ENCODE data around the gene ETS1. TPM values are rescaled to one million over a fixed set of nuclear protein-coding genes. Genes with fewer than 3 reads are reported as not detected.

Gene ETS1
- polyA plus RNA-seq, 1 donor (not counting 4 experiments of a cell fraction or from before 2014, with no cell fraction given), result 41.0 TPM

- Histone ChIP-seq H3K27me3 (ENCODE audit: control insufficient read depth, extremely low read depth, insufficient read depth, low read length) (peaks cover 33% of the 10 kb centered on the region), H3K36me3 (ENCODE audit: control insufficient read depth in 2 of 2, extremely low read depth in 1 of 2, insufficient read depth in 2 of 2, low read length in 2 of 2) (no peaks in the 10 kb centered on the region), H3K4me2 (ENCODE audit: control insufficient read depth, extremely low read depth, insufficient read depth, low read depth, low read length) (no peak overlapping the region), H3K27ac (ENCODE audit: control insufficient read depth, insufficient read depth, low read length) (no peak overlapping the region), H4K20me1 (ENCODE audit: control insufficient read depth, extremely low read depth, insufficient read depth, low read length) (no peaks in the 10 kb centered on the region), H3K4me3 (ENCODE audit: control insufficient read depth in 2 of 3, extremely low read depth in 1 of 3, insufficient read depth in 2 of 3, low read depth in 1 of 3, low read length in 3 of 3) (no peak overlapping the region), H3K79me2 (ENCODE audit: control insufficient read depth, insufficient read depth, low read length) (no peaks in the 10 kb centered on the region), H3K9me3 (ENCODE audit: control insufficient read depth, low read depth, low read length) (no peaks in the 10 kb centered on the region), H3K9ac (ENCODE audit: control insufficient read depth, extremely low read depth, insufficient read depth, low read length) (no peak overlapping the region), H2AFZ (ENCODE audit: control insufficient read depth, low read length) (no peak overlapping the region), H3K9me1 (ENCODE audit: control insufficient read depth, extremely low read depth, insufficient read depth, low read length) (no peaks in the 10 kb centered on the region), H3K4me1 (ENCODE audit: control insufficient read depth, extremely low read depth, insufficient read depth, low read length) (no peaks in the 10 kb centered on the region)
- DNase-seq (ENCODE audit: low read depth, low spot score) (no peak), FAIRE-seq (no peak)
- dilution Hi-C loops (cut with MboI; ENCODE audit: extremely low pct_ligation_motif_present, low sequenced_read_pairs), result no loop called here
- TF ChIP-seq EZH2 (IDR thresholded peaks at IDR 0.05; ENCODE audit: low read length) (no peak), CTCF (optimal IDR thresholded peaks at IDR 0.05 in 1 of 3, IDR thresholded peaks at IDR 0.05 in 1 of 3, conservative IDR thresholded peaks at IDR 0.05 in 1 of 3; ENCODE audit: extremely low read depth in 1 of 3, insufficient read depth in 2 of 3, low read length in 3 of 3) (no peak)
These were observed 3.2 kb upstream of the ETS1 start for GRCh38 chr11:128590587-128590986.

- Histone ChIP-seq H3K36me3 (ENCODE audit: control insufficient read depth in 2 of 2, extremely low read depth in 1 of 2, insufficient read depth in 2 of 2, low read length in 2 of 2) (no peaks in the 10 kb centered on the region), H3K4me3 (ENCODE audit: control insufficient read depth in 2 of 3, extremely low read depth in 1 of 3, insufficient read depth in 2 of 3, low read depth in 1 of 3, low read length in 3 of 3) (no peak overlapping the region), H3K79me2 (ENCODE audit: control insufficient read depth, insufficient read depth, low read length) (no peaks in the 10 kb centered on the region), H3K4me2 (ENCODE audit: control insufficient read depth, extremely low read depth, insufficient read depth, low read depth, low read length) (no peak overlapping the region), H3K9ac (ENCODE audit: control insufficient read depth, extremely low read depth, insufficient read depth, low read length) (no peak overlapping the region), H4K20me1 (ENCODE audit: control insufficient read depth, extremely low read depth, insufficient read depth, low read length) (no peaks in the 10 kb centered on the region), H2AFZ (ENCODE audit: control insufficient read depth, low read length) (no peak overlapping the region), H3K4me1 (ENCODE audit: control insufficient read depth, extremely low read depth, insufficient read depth, low read length) (no peaks in the 10 kb centered on the region), H3K27ac (ENCODE audit: control insufficient read depth, insufficient read depth, low read length) (no peak overlapping the region), H3K9me3 (ENCODE audit: control insufficient read depth, low read depth, low read length) (no peaks in the 10 kb centered on the region), H3K27me3 (ENCODE audit: control insufficient read depth, extremely low read depth, insufficient read depth, low read length) (peaks cover 35% of the 10 kb centered on the region), H3K9me1 (ENCODE audit: control insufficient read depth, extremely low read depth, insufficient read depth, low read length) (no peaks in the 10 kb centered on the region)
- FAIRE-seq (no peak), DNase-seq (ENCODE audit: low read depth, low spot score) (no peak)
- no peak for TF ChIP-seq EZH2 (IDR thresholded peaks at IDR 0.05; ENCODE audit: low read length)
- TF ChIP-seq CTCF (optimal IDR thresholded peaks at IDR 0.05 in 1 of 3, IDR thresholded peaks at IDR 0.05 in 1 of 3, conservative IDR thresholded peaks at IDR 0.05 in 1 of 3; ENCODE audit: extremely low read depth in 1 of 3, insufficient read depth in 2 of 3, low read length in 3 of 3), result no peak
- dilution Hi-C loops (cut with MboI; ENCODE audit: extremely low pct_ligation_motif_present, low sequenced_read_pairs), result no loop called here
These were observed 2.6 kb upstream of the ETS1 start for GRCh38 chr11:128589998-128590397.

All from keratinocyte (primary cell).